Stimulated activated CD8-positive, alpha-beta memory T cell treated with anti-CD3 and anti-CD28 coated beads, Interleukin-4, amount 100 ng/mL, for 4 hours (primary cell): ENCODE results near the gene PCBP3.
"Not testable (repeated sequence)": the region's sequence is repeated elsewhere in the genome, so short reads cannot be mapped to it uniquely, and the experiment has no call there.

Experiments used
- DNase-seq, 2 donors: peaks; one replicate each; pipeline ENCODE4 v3.0.0-alpha.2; 2020; ENCODE audit warnings: low read depth in 2 of 2, low spot score in 1 of 2

The PCBP3 gene

DNA sequence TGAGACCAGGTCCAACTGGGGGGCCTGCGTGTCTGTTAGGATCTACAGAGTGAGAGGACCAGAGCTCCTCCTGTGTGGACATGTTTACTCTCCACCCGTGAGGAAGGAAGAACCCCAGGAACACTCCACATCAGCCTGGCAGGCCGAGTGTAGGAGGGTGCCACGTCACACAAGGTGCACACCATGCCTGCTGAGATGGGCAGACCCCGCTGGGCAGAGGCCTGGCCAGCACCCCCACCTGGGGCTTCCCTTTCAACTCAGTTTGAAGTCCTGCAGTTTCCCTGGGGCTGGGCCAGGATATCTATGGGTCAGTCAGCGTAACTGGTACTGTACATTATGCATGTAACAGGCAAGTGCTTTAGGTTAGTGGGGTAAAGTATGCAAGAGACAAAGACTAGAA is 30.1 kb upstream of the PCBP3 start:
- no peak for DNase-seq

DNA sequence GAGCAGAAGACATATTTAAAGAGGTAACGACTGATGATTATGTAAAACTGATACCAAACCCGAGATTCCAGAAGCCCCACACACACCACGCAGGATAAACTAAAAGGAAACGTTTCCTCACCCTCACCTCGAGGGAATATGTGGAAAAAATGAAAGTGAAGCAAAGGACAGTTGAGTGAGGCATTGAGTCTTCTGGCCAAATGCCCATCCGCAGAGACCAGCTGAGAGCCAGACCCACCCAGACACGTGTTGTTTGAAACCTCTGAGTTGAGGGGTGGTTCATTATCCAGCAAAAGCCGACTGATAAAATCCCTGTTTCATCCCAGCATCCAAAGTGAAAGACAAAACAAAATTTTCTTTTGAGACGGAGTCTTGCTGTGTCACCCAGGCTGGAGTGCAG is 29.6 kb upstream of the PCBP3 start:
- no peak for DNase-seq

DNA sequence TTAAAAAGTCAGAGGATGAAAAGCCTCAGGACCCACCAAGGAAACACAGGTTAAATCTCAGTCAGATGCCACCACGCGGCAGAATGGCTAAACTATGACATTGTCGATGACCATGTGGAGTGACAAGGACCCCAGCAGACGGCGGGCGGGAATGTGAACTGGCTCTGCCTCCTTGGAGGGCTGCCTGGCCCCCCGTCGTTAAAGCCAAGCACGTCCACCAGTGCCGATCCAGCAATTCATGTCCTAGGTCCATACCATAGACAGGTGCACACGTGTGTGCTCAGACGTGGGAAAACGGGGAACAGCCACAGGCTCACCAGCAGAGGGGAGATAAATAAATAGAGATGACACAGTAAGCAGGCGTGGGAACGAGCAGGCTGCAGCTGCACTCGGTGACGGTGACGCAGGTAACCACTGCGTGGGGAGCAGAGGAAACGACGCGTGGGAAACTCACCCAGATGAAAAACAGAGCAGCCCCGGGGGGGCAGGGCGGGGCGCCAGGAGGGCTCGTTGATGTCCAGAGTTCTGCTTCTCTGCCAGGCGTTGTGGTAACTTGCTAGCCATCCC is 28.3 kb upstream of the PCBP3 start:
- DNase-seq = peak; percentile 70 to 80

DNA sequence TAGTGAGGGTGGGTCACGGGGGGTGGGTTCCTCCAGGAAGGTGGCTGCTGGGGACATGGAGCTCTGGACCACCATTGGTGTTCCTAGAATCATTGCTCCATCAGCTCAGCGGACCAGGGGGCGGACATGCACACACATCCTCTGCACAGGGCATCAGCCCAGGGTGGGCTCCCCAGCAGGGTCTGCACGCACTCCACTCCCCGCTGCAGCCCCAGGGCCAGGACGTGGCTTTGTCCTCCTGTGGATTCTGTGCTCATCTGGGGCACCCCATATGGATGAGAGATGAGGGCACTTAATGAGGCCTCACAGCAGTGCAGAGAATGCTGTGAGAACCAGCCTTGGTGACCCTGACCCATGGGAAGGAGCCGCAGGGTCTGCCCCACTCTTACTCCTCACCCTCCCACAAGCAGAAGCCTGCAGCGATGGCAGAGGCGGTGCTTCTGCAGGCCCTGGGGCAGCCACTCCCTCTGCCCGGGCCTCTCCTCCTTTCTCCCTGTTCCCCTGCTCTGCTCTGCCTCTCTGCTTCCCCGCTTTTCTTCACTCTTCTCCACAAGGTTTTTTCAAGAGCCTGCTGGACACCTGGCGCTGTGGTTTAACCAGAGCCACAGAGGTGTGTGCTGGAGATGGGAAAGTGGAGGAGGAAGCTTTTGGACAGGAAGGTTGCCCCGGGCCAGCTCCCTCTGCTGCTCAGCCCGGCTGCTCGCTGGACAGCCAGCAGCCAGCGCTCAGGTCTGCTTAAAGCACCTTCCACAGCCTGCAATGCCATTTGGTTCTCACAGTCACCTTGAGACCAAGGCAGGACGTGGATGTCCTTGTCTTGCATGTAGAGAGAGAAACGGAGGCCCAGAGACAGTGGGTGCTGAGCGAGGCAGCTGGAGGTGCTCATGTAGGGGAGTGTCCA is 26.3 kb upstream of the PCBP3 start:
- no peak for DNase-seq

DNA sequence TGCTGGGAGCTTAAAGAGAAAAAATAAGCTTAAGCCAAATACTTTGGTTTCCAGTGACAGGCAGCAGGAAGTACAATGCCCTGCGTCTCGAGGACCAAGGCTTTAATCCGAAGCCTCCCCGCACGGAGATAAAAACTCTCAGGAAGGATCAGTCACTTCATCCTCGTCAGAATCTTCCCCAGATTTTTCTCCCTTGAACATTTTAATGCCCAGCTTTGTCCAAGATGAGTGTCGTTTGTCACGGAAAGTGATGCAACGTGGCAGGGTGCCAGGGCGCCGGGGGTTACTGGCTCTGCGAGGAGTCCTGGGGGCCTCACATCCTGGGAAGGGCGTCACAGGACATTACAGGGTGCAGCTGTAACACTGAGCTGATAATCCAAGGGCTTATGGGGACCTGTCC is 25.2 kb upstream of the PCBP3 start:
- DNase-seq = no peak

DNA sequence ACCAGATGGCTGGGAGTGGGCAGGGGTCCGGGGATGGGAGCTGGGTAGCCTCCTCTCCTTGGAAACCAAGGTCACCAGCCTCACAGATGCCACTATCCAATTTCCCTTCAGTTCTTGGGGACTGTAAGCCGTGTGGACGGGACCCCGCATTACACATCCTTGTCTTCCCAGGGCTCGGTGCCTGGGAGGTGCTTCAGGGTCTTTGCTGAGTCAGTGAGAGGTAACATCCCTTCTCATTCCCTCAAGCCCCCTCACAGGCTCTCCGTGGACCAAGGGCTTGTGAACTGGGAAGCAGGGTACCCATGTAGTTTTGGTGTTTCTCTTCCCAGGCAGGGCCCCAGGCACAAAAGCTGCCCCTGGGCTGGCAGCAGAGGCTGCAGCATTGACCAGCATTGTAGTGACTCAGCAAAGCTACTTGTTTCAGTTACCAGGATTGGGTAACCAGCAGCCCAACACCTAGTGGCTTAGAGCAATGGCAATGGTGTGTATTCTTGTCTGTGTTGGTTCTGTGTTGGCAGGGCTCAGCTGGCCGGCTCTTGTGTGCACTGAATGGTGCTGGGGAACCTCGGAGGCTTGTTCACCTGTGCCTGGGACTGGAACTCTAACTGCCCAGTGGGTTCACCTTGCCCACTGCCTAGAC is 24.6 kb upstream of the PCBP3 start:
- no peak for DNase-seq

DNA sequence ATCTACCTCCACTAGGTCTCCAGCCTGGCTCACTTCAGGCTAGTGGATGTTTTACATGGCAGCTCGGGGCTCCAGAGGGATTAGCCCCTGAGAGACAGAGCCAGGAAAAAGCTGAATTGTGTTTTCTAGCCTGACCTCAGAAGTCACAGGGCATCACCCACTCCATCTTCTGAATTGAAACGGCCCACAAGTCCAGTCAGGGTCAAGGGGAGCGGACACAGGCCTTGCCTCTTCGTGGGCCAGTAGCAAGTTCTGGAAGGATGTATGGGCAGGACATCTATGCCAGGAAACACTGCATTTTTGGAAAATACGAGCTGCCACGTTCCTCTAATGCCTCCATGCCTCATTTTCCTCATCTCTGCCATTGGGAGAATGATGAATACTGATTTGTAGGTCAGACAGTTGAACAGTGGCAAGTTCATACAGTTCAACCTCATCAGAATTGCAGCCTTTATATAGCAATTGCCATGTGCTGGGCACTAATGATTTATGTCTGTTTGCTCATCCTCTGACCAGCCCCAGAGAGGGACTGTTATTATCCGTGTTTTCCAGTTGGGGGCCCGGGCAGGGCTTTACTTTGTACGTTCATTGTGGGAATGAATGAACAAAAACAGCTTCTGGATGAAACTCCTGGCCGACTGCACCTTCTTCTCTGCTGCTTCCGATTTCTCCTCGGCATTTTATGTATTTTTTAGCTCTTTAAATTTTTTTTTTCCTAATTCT is 23.2 kb upstream of the PCBP3 start:
- no peak for DNase-seq

DNA sequence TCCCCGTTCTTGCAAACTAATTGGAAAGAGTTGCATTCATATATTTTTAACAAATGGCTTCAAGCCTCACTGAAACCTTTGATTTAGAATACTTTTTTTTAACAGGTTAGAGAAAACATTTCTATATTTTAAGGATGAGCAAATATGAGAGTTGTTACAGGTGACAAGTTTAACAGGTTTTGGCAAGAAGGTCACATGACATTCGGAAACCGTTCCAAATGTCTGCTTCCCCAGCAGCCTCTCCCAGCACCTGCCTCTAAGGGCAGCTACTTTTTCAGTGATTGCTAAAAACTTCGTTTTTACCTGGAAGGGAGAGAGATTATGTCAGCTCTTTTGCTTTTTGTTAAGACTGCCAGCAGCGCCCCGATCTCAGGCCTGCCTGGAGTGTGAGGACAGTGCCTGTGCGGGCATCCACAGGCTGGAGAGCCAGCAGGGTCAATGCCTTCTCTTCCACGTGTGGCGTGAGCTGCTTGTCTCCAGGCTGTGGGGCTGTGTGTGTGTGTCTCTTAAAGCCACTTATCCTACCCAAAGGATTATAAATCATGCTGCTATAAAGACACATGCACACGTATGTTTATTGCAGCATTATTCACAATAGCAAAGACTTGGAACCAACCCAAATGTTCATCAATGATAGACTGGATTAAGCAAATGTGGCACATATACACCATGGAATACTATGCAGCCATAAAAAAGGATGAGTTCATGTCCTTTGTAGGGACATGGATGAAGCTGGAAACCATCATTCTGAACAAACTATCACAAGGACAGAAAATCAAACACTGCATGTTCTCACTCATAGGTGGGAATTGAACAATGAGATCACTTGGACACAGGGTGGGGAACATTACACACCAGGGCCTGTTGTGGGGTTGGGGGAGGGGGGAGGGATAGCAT is 21.8 kb upstream of the PCBP3 start:
- not testable (repeated sequence) for DNase-seq

DNA sequence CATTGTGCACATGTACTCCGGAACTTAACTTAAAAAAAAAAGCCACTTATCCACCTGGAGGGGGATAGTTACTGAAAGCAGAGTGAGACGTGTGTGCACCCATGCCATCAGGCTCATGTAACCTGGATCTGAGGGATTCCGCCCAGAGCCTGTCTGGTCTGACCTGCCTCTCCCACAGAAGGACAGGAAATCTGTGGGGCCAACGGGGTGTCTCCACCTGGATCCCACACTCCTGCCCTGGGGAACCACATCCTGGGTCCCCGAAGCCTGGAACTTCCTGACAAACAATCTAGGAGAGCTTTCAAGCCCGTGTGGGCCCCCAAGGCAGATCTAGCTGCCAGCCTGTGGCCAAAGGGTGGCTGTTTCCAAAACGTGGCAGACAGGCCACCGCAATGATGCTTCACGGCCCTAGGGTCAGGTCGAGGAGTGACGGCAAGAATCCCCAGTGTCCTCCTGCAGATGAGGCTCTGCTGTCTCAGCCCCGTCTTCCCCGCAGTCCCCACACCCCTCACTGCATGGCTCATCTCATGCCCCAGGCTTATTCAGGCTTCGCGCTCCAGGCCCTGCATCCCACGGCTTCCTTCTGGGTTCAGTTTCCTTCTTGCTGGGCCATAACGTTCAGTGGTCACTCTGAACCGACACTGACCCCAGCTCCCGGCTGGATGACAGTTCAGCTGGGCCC is 21.0 kb upstream of the PCBP3 start:
- DNase-seq = no peak

DNA sequence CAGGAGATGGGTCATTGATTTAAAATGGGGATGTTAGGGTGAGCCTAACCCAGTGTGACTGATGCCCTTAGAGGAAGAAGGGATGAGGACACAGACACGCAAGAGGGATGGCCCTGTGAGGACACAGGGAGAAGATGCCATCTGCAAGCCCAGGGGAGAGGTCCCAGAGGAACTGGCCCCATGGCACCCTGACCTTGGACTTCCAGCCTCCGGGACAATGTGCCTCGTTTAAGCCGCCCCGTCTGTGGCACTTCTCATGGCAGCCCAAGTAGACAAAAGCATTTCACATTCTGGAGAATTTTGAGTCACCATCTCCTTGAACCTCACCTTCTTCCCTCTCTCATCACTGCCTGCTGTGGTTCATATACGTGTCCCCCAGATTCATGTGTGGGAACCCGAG is 20.1 kb upstream of the PCBP3 start:
- no peak for DNase-seq

DNA sequence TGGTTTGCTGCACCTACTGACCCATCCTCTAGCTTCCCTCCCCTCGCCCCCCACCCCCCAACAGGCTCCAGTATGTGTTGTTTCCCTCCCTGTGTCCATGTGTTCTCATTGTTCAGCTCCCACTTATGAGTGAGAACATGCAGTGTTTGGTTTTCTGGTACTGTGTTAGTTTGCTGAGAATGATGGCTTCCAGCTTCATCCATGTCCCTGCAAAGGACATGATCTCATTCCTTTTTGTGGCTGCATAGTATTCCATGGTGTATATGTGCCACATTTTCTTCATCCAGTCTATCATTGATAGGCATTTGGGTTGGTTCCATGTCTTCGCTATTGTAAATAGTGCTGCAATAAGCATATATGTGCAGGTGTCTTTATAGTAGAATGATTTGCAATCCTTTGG is 17.4 kb upstream of the PCBP3 start:
- DNase-seq = not testable (repeated sequence)

DNA sequence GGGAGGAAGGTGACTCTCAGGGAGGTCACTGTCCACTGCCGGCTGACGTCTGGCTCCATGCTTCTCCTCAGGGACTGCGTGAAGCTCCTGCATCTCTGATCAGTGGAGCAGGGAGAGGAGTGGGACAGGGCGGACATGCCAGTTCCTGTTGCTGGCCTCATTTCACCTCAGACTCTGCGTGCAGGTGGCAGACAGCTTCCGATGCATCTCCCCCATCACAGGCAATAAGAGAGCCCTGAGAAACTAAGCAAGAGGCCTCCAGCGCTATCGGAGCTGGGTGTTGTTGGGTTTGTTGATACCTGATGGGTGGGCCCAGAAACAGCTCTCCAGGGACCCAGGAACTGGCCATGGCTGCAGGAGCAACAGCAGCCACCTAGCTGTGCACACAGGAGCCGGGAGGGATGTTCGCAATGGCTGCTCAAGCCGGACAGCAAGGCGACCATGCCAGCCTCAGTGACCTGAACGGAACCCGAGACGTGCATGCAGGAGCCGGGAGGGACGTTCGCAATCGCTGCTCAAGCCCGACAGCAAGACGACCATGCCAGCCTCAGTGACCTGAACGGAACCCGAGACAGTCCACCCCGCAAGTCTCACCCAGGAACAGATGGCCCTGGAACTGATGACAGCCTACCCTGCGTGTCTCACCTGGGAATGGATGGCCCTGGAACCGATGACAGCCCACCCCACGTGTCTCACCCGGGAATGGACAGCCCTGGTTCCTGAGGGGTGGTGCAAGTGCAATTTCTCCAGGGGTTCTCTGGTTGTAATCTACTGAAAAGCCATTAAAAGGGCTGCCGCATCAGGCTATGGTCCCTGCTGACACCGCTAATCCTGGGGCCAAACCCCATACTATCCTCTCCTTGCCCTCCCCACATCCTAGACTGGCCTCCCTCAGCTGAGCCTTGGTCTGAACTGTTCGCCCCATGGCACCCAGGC is 14.2 kb upstream of the PCBP3 start:
- DNase-seq = no peak

DNA sequence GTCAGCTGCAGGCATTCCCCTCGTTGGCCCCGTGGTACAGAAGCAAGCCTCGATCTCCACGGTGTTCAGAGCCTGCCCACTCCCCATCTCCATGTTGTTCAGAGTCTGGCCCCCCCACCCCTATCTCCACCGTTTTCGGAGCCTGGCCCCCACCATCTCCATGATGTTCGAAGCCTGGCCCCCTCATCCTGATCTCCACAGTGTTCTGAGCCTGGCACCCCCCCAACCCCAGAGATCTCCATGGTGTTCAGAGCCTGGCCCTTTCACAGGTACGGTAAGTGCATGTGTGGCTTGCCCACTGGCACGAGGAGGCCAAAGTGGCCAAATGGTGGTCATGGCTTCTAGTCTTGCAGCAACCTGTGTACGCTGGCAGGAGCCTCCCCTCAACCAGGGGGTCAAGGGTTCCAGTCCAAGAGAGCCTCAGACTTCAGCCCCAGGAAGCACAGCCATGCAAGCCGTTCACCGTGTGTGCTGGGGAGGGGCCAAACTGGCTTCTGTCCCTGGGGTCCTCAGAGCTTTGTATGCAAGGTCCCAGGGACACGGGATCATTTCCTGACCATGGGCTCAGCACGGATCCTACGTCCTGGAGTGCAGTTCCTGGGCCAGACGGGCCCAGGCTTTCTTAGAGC is 13.3 kb upstream of the PCBP3 start:
- no peak for DNase-seq

DNA sequence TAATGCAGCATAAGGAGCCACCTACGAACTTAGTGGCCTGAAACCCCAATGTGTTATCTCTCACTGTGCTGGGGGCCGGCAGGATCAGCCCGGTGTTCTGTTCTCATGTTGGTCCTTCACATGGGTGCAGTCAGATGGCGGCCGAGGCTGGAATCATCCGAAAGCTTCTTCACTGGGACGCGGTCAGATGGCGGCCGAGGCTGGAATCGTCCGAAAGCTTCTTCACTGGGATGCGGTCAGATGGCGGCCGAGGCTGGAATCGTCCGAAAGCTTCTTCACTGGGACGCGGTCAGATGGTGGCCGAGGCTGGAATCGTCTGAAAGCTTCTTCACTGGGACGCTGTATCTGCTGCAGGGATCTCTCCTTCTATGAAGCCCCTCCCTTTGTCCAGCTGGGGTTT is 12.6 kb upstream of the PCBP3 start:
- DNase-seq = no peak

DNA sequence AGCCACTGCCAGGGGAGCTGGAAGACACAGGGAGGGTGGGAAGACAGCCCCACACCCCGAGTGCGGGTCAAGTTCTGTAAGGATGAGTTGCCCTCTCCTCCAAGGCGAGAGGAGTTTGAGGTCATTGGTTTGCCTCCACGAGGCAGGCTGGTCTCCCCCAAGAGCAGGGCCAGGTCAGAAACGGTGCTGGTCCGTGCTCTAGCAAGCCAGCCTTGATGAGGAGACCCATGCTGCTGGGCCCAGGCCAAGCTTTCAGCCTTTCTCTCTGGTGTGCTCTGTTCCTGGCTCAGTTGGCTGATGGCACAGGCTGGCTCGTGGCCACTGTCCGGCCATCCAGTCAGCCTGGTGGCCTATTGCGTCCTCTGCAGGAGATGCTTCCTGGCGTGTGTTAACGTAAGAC is 12.0 kb upstream of the PCBP3 start:
- DNase-seq = no peak

DNA sequence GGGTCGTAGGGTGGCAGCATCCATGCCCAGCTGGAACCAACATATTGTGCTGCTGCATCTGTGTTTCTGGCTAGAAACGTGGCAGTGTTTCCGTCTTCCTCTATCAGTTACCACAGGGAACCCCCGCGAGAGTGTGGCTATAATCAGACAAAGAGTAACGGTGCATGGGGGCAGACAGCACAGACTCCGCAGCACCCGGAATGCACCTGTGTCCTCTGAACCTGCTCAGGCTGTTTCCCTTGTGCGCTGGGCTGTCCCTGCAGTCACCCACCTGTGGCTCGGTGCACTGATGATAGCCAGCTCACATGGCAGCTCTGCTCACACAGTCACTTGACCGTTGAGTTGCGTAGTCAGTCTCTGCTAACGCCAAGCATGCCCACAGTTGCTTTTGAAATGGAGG is 11.4 kb upstream of the PCBP3 start:
- no peak for DNase-seq

DNA sequence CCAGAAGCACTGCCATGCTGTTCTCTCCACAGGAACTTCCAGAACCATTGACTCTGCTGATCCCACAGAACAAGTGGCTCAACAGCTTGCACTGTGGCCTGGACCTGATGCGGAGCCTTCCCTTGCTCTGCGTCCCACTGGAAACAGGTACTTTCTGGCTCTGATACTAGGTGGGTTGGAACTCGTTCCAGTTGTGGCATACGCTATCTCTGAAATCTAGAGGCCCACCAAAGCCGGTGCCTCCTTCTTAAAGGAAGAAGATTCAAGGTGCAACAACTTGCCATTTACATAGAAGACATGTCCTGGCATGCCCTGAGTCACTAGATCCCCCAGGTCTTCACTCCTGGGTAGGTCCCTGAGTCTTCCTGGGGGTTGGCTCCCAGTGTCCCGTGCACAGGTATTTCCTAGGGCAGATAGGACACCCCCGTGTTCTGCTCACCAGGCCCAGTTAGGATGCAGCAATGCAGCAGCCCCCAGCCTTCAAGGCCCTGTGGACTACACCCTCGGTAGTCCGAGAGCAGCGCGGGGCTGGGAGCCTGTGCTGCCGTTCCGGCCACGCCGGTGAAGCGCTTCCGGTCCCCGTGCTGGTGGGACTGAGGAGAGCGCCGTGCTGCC is 10.8 kb upstream of the PCBP3 start:
- DNase-seq = no peak

DNA sequence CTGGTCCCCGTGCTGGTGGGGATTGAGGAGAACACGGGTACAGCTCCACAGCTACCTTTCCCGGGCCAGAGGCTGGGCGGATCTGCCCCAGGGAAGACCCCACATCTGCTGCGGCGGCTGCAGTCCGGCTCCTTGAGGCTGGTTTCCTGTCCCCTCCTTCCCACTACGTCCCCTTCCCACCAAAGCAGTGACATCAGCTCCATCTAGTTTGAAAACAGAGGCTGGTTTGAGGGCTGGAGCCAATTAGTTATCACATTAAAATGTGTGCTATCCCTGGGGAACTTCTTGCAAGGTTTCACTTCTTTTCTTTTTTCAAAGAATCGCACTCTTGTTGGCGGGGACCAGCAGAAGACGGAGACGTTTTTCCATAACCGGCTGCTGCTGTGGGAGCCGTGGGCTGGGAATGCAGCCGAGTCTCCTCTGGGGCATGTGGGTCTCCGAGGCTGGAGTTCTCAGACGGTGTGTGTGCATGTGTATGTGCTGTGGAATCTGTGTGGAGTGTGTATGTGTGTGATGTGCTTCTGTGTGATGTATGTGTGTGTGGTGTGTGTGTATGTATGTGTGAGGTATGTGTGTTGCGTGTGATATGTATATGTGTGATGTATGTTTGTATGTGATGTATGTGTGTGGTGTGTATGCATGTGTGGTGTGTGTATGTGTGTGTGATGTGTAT is 8.9 kb upstream of the PCBP3 start:
- no peak for DNase-seq
